HEK293T (cell line): Measurements from ENCODE around the gene FHL1.

Source experiments
- ELF4 ChIP-seq: fragments of 450-650 bp; IDR thresholded peaks from 2 replicates; pipeline ENCODE4 v1.6.1; 2017; ENCODE audit warnings: antibody characterized with exemption
- FOXM1 ChIP-seq: fragments of 450-650 bp; IDR thresholded peaks from 2 replicates; pipeline ENCODE4 v1.6.1; 2017; ENCODE audit warnings: mild to moderate bottlenecking, borderline replicate concordance
- SP1 ChIP-seq: fragments of 450-650 bp; IDR thresholded peaks from 2 replicates; pipeline ENCODE4 v1.6.1; 2017
- SUZ12 ChIP-seq: fragments of 450-650 bp; IDR thresholded peaks from 2 replicates; pipeline ENCODE4 v1.6.1; 2016; ENCODE audit warnings: mild to moderate bottlenecking
- ZNF384 ChIP-seq: fragments of 450-650 bp; IDR thresholded peaks from 2 replicates; pipeline ENCODE4 v1.6.1; 2016

GRCh38 chrX:136204571-136204970 is 57.2 kb downstream of the FHL1 start:
- TF ChIP-seq ZNF384: no peak
- no peak for TF ChIP-seq SP1
- TF ChIP-seq FOXM1: no peak
- TF ChIP-seq ELF4: no peak
- TF ChIP-seq SUZ12: no peak
